HS-5 (cell line): ENCODE measurements around the gene NTSR1.

Source experiments
- DNase-seq: peaks from one replicate; pipeline ENCODE4 v3.0.0-alpha.2; 2012; ENCODE audit warnings: low read depth

The NTSR1 gene

GRCh38 chr20:62709537-62709905 is 885 bp downstream of the NTSR1 start:
- DNase-seq, result no peak

- no peak for DNase-seq
Observed at GRCh38 chr20:62710221-62710885, 1.7 kb downstream of the NTSR1 start.

DNA sequence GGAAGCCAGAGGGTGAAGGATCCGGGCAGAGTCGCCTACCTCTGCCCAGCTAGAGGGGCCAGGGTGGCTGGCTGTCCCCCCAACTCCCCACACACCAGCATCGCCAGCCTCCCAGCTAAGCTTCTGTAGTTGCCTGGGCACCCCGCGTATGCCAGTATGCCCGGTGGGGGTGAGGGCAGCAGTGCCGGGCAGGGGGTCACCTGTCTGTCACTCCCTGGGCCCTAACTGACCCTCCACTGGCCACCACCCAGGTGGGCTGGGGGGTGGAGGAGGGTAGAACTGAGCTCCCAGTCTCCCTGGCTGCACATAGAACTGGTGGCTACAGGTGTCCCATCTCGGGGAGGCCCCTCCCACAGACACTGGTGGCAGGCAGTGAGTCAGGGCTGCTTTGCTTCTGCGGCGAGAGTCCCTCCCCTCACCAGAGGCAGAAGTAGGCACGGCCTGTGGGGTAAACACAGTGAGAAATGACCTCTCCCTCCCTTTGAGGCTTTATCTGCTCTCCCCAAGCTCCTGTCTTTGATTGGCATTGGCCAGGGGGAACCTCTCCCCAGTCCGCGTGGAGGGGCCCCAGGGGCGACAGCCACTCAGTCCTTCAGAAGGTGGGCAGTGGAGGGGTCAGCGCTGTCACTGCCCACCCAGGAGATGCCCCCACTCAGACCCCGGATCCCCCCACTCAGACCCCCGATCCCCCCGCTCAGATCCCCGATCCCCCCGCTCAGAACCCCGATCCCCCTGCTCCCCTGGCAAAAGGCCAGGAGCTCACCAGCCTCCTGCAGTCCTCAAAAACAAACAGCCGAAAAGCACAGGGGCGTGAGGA is 2.5 kb downstream of the NTSR1 start:
- DNase-seq, result no peak

GRCh38 chr20:62711703-62712101 is 3.1 kb downstream of the NTSR1 start:
- no peak for DNase-seq

GRCh38 chr20:62712606-62713005 is 4.0 kb downstream of the NTSR1 start:
- DNase-seq, result no peak

GRCh38 chr20:62714006-62714405 is 5.4 kb downstream of the NTSR1 start:
- no peak for DNase-seq

GRCh38 chr20:62714799-62715198 is 6.2 kb downstream of the NTSR1 start:
- DNase-seq, result no peak

DNA sequence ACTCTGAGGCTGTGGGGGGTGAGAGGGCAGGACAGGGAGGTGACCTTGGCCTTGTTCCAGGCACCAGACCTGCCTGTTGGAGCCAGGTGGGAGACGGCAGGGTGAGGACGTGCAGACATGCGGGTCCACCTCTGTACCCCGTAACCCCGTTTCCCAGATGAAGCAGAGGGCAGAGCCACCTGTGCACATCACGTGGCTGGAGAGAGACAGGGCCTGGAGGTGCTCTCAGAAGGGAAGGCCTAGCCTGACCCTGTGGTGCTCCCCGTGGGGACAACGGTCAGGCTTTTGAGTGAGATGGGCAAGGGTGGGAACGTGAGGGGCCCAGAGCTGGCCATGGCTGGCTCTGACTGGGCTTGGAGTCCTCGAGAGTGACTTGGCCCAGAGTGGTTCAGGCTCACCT is 6.6 kb downstream of the NTSR1 start:
- no peak for DNase-seq

DNA sequence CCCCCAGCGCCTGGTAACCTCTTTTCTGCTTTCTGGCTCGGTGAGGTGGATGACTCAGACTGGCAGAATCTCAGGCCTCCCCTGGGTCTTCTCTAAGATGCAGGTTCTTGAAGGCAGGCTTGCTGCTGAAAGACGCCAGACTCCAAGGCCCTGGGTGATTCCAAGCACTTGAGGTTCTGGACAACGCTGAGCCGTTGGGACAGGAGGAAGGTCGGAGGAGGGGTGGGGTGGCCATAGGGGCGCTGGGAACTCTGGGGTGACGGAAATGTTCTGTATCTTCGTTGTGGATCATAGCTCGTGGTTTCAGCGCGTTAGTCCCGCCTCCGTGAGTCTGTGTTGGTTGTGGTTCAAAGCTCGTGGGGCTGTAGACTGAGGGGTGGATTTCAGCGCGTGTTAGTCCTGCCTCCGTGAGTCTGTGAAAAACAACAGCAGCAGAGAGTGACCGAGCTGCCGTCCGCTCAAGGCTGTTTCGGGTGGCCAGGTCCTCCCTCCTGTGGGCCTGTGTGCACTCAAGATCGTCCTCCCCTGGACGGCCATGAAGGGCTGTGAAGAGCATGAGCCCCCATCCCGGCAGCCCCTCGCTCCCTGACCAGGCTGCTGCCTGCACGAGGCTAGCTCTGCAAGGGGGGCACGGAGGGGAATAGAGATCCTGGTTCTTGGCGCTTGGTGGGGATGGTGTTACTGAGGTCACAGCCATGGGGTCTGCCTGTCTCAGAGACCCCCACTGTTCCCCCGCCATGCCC is 7.7 kb downstream of the NTSR1 start:
- DNase-seq, result no peak

- no peak for DNase-seq
Observed at GRCh38 chr20:62716941-62717310, 8.3 kb downstream of the NTSR1 start.

- no peak for DNase-seq
Observed at GRCh38 chr20:62717933-62718332, 9.3 kb downstream of the NTSR1 start.

DNA sequence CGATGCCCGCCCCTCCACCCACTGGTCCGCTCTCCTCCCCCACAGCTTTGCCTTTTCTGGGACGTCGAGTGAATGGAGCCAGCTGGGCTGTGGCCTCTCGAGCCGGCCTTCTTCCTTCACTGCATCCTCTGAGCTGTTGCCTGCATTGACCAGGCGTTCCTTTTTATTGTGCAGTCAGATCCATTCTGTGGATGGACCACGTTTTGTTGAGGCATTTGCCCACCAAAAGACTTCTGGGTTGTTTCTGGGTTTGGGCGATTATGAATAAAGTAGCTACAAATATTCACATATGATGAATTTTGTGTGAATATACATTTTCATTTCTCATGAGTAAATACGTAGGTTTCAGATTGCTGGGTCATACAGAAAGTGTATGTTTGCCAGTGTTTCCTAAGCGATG is 9.9 kb downstream of the NTSR1 start:
- DNase-seq, result no peak

- no peak for DNase-seq
Observed at GRCh38 chr20:62719250-62719935, 10.8 kb downstream of the NTSR1 start.

- DNase-seq, result no peak
Observed at GRCh38 chr20:62721511-62722370, 13.1 kb downstream of the NTSR1 start.

- no peak for DNase-seq
Observed at GRCh38 chr20:62722627-62723026, 14.0 kb downstream of the NTSR1 start.

- DNase-seq, result no peak
Observed at GRCh38 chr20:62723351-62723750, 14.7 kb downstream of the NTSR1 start.

GRCh38 chr20:62723768-62724450 is 15.3 kb downstream of the NTSR1 start:
- DNase-seq, result no peak

DNA sequence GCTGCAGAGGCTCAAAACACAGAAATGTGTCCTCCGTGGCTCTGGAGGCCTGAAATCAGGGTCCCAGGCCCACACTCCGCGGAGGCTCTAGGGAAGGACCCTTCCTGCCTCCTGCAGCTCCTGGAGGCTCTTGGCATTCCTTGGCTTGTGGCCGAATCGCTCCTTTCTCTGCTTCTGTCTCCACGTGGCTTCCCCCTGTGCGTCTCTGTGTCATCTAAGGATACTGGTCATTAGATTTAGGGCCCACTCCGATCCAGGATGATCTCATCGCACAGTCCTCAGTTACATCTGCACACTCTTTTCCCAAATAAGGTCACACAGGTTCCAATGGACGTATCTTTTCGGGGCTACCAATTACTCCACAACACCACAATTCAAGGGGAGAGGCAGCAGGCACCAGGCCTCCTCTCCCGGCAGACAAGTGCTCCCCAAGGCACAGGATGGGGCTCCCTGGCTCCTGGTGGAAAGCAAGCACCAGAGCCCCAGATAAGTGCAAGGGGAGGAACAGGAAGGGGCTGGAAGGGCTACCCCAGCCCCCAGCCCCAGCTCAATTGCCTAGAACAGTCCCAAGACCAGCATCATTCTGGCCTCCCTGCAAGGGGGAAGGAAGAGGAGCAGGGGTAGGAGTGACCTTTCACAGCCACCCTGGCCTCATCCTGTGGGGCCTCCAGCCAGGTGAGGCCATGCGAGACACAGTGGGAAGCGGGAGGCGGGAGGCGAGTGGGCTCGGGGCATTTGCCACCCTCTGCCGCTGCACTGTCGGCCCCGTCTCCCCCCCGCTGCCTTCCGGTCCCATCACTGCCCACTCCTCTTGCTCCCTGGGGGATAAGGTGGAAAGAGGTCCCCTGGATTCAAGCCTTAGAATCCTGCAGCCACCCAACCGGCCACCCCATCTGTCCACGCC is 16.3 kb downstream of the NTSR1 start:
- DNase-seq, result no peak

GRCh38 chr20:62725596-62726268 is 17.1 kb downstream of the NTSR1 start:
- no peak for DNase-seq
